Skeletal muscle tissue (tissue), 4 donors: ENCODE measurements around the gene CYBRD1. TPM values are rescaled to one million over a fixed set of nuclear protein-coding genes. Genes with fewer than 3 reads are reported as not detected.
A peak's percentile ranks its signal among the peaks of the same experiment; 100 is the strongest.
"Not testable (repeated sequence)": the region's sequence is repeated elsewhere in the genome, so short reads cannot be mapped to it uniquely, and the experiment has no call there.

ENCODE experiments used
- H3K27ac ChIP-seq: one replicate; pipeline ENCODE4 v1.7.0; 2013; ENCODE audit warnings: mild to moderate bottlenecking, low read depth, low read length, inconsistent platforms
- H3K27me3 ChIP-seq, 3 donors: one replicate each; pipeline ENCODE4 v1.7.0; 2013; ENCODE audit warnings: low read length in 3 of 3; ENCODE audit not compliant: control insufficient read depth in 3 of 3, insufficient read depth in 3 of 3
- H3K36me3 ChIP-seq, 3 donors: one replicate each; pipeline ENCODE4 v1.7.0; 2013; ENCODE audit warnings: low read length in 3 of 3; ENCODE audit not compliant: control insufficient read depth in 3 of 3, insufficient read depth in 3 of 3
- H3K4me1 ChIP-seq, 3 donors: one replicate each; pipeline ENCODE4 v1.7.0; 2013; ENCODE audit warnings: low read length in 3 of 3, mild to moderate bottlenecking in 3 of 3; ENCODE audit not compliant: control insufficient read depth in 3 of 3, insufficient read depth in 3 of 3
- H3K4me3 ChIP-seq, 3 donors: one replicate each; pipeline ENCODE4 v1.7.0; 2013; ENCODE audit warnings: low read length in 3 of 3
- H3K9ac ChIP-seq, 3 donors: one replicate each; pipeline ENCODE4 v1.7.0; 2013; ENCODE audit warnings: low read length in 3 of 3, mild to moderate bottlenecking in 3 of 3, moderate library complexity in 2 of 3, low read depth in 1 of 3
- H3K9me3 ChIP-seq, 3 donors: one replicate each; pipeline ENCODE4 v1.7.0; 2013; ENCODE audit warnings: low read length in 3 of 3; ENCODE audit not compliant: control insufficient read depth in 3 of 3
- total RNA-seq: library from RNA; depleted of rRNA; stranded (reverse); fragments of >200 nt; gene quantifications from one replicate; pipeline ENCODE4 v1.2.3, GENCODE V29; 2014
- donor health status: Osteomylitis.

CYBRD1 gene
- total RNA-seq, 1 donor from 2014 or later: 89.2 TPM

DNA sequence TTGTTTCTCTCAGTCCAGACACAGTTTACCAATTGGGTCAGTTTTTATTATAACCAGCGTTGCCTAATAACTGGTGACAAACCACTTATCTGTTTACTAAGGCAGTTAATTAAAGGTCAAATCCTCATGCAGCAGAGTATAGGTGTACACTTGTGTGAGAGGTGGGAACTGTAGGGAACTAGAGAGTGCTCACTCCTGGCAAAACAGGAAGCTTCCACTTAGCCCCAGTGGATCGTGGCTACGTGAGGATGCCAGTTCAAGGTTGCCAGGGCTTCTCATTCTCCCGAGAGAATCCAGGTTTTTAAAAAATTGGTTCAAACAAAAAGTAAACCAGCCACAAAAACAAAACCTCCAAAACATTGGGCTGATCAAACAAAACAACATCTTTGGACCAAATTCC lies 8.1 kb downstream of the CYBRD1 start:
- Histone ChIP-seq H3K9me3 (no peaks in the 10 kb centered on the region), H3K4me1 (peaks cover 0 to 7% (median 0%) of the 10 kb centered on the region in 3 donors), H3K9ac (no peak overlapping the region), H3K27me3 (no peaks in the 10 kb centered on the region), H3K27ac (no peak overlapping the region), H3K36me3 (no peaks in the 10 kb centered on the region), H3K4me3 (no peak overlapping the region)

DNA sequence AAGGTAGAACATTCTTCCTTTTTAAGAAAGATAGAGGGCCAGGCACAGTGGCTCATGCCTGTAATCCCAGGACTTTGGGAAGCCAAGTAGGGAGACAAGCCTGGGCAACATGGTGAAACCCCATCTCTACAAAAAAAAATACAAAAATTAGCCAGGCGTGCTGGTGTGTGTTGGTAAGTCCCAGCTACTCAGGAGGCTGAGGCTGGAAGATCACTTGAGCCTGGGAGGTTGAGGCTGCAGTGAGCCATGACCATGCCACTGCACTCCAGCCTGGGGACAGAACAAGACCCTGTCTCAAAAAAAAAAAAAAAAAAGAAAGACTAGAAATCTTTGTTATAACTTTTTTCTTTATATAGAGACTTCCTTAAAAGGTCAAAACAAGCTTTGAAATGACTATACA lies 8.6 kb downstream of the CYBRD1 start:
- not testable (repeated sequence) for H3K9ac ChIP-seq, H3K9me3 ChIP-seq, H3K36me3 ChIP-seq, H3K4me3 ChIP-seq, H3K27ac ChIP-seq, H3K27me3 ChIP-seq, H3K4me1 ChIP-seq

DNA sequence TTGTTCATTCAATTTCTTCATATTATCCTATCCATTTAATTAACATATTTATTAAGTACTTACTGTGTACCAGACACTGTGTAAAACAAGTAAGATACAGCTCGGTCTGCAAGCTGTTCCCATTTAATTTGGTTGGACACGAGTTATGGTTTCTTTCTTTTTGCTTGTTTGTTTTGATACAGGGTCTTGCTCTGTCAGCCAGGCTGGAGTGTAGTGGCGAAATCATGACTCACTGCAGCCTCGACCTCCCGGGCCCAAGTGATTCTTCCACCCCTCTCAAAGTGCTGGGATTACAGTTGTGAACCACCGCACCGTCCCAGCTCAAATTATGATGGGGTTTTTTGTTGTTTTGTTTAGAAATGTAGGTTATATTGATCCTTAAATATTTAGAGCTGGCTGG lies 9.0 kb downstream of the CYBRD1 start:
- H3K4me1 ChIP-seq: peaks cover 0 to 7% (median 0%) of the 10 kb centered on the region in 3 donors
- no peaks in the 10 kb centered on the region for H3K36me3 ChIP-seq
- no peak overlapping the region for H3K4me3 ChIP-seq
- peak overlapping the region; percentile 25 for H3K27ac ChIP-seq
- H3K9me3 ChIP-seq: no peaks in the 10 kb centered on the region
- no peak overlapping the region for H3K9ac ChIP-seq
- H3K27me3 ChIP-seq: no peaks in the 10 kb centered on the region

DNA sequence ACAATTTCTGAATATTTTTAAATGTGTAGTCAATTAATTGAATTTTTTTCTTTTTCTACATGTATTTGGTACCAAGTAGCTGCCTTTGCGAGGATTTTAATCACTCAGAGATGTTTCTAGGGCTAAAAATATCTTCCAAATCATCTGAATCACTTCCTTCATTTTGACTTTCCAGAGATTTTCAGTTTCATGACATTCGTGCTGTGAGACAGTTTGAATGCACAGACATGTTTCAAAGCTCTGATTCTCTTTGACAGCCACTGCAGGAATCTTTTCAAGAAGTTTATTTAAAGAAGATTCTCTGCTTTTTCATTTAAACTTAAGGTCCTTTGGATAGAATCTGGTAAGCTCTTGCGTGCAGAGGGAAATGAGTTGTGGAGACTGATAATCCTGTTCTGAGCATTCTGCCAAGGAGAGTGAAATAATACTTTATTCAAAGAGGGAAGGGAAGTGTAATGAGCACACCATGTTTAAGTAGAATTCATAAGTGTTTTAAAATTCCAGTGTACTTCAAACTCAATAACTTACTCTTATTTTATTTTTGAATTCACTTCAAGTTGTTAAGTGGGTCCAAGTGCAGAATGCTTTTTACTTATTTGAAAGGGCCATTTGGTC lies 9.7 kb downstream of the CYBRD1 start:
- no peak overlapping the region for H3K9ac ChIP-seq

DNA sequence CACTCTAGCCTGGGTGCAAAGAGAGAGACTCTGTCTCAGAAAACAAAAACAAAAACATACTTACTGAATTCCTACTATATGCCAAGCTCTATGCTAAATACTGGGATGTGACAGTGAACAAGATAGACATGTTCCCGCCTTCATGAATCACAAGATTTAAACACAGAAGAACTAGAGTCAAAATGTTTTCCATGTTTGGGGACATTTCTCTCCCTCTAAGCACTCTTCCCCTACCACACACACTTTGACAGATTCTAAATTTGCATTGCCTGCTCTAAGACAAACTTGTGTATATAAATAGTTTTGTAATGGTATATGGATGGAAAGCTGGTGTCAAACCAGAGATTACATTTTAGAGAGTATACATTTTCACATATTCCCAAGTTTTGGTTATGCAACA lies 11.1 kb downstream of the CYBRD1 start:
- no peak overlapping the region for H3K9ac ChIP-seq
- H3K27me3 ChIP-seq: no peaks in the 10 kb centered on the region
- no peaks in the 10 kb centered on the region for H3K9me3 ChIP-seq
- H3K27ac ChIP-seq: no peak overlapping the region
- H3K4me1 ChIP-seq: peaks cover 0 to 7% (median 0%) of the 10 kb centered on the region in 3 donors
- no peaks in the 10 kb centered on the region for H3K36me3 ChIP-seq
- no peak overlapping the region for H3K4me3 ChIP-seq

More for the DNA sequence above, 9.7 kb downstream of the CYBRD1 start:
- no peaks in the 10 kb centered on the region for H3K27me3 ChIP-seq
- no peak overlapping the region for H3K4me3 ChIP-seq
- H3K4me1 ChIP-seq: peaks cover 0 to 7% (median 0%) of the 10 kb centered on the region in 3 donors
- no peaks in the 10 kb centered on the region for H3K36me3 ChIP-seq
- peak overlapping the region; percentile 25 for H3K27ac ChIP-seq
- H3K9me3 ChIP-seq: no peaks in the 10 kb centered on the region

DNA sequence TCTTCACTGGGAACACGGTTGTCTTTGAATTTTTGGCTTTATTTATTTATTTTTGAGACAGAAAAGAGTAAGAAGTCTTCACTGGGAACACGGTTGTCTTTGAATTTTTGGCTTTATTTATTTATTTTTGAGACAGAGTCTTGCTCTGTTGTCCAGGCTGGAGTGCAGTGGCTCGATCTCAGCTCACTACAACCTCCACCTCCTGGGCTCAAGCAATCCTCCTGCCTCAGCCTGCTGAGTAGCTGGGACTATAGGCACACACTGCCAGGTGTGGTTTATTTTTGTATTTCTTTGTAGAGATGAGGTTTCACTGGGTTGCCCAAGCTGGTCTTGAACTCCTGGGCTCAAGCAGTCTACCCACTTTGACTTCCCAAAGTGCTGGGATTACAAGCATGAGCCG lies 13.3 kb downstream of the CYBRD1 start:
- H3K4me1 ChIP-seq: not testable (repeated sequence)

DNA sequence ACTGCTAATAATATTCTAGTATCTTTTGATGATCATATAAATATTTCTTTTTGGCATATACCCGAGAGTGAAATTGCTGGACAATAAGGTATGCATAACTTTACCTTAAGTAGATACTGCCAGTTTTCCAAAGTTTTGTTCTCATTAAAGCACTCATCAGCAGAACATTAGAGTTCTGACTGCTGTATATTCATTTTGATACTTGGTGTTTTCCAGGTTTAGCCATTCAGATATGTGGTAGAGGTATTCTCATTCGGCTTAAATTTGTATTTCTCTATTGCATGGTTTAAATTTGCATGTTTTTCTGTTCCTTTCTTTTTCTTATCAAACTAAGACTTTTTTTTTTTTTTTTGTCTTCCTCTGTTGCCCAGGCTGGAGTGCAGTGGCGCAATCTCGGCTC lies 18.2 kb downstream of the CYBRD1 start:
- H3K27me3 ChIP-seq: no peaks in the 10 kb centered on the region
- no peaks in the 10 kb centered on the region for H3K9me3 ChIP-seq
- peaks cover 0 to 4% (median 0%) of the 10 kb centered on the region in 3 donors for H3K36me3 ChIP-seq
- H3K27ac ChIP-seq: no peak overlapping the region
- H3K9ac ChIP-seq: no peak overlapping the region
- no peaks in the 10 kb centered on the region for H3K4me1 ChIP-seq
- no peak overlapping the region for H3K4me3 ChIP-seq

More for the DNA sequence above, 13.3 kb downstream of the CYBRD1 start:
- not testable (repeated sequence) for H3K4me3 ChIP-seq, H3K27ac ChIP-seq, H3K9ac ChIP-seq, H3K9me3 ChIP-seq, H3K36me3 ChIP-seq, H3K27me3 ChIP-seq

DNA sequence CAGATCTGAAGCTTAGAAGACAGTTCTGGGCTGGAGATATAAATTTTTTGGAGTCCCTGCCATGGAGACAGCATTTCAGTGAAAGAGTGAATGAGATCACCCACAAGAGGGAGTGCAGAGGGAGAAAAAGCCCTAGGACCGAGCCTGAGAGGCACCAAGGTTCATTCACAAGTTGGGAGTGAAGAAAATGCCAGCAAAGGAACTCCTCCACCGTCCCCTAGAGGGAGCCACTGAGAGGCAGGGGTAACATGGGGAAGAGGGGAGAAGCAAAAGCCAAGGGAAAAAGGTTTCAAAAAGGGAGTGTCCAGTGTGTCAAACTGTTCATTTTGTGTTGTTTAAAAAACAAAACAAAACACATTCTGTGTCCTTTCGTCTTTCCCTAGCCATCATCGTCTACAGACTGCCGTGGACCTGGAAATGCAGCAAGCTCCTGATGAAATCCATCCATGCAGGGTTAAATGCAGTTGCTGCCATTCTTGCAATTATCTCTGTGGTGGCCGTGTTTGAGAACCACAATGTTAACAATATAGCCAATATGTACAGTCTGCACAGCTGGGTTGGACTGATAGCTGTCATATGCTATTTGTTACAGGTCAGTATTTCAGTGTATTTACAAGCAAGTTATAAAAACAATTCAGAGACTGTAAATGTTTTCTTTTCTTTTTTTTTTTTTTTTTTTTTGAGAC lies 19.1 kb downstream of the CYBRD1 start:
- Histone ChIP-seq H3K4me1 (no peaks in the 10 kb centered on the region), H3K36me3 (peaks cover 0 to 4% (median 0%) of the 10 kb centered on the region in 3 donors), H3K9ac (no peak overlapping the region)

DNA sequence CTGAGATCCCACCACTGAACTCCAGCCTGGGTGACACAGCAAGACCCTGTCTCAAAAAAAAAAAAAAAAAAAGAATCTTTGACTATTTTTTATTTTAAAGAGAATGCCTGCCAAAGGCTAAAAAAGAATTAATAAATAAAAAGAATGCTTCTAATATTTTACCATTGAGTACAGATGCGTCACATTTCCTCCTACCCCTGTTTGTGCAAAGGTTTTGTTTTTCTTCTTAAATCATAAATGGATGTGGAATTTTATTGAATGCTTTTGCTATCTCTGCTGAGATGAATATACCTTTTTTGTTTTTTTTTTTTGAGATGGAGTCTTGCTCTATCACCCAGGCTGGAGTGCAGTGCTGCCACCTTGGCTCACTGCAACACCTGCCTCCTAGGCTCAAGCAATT lies 22.8 kb downstream of the CYBRD1 start:
- no peak overlapping the region for H3K9ac ChIP-seq
- no peak overlapping the region for H3K27ac ChIP-seq
- H3K36me3 ChIP-seq: peaks cover 0 to 4% (median 0%) of the 10 kb centered on the region in 3 donors
- no peaks in the 10 kb centered on the region for H3K27me3 ChIP-seq
- no peaks in the 10 kb centered on the region for H3K9me3 ChIP-seq
- no peaks in the 10 kb centered on the region for H3K4me1 ChIP-seq
- no peak overlapping the region for H3K4me3 ChIP-seq

More for the DNA sequence above, 19.1 kb downstream of the CYBRD1 start:
- H3K27me3 ChIP-seq: no peaks in the 10 kb centered on the region
- no peaks in the 10 kb centered on the region for H3K9me3 ChIP-seq
- H3K27ac ChIP-seq: no peak overlapping the region
- H3K4me3 ChIP-seq: no peak overlapping the region

DNA sequence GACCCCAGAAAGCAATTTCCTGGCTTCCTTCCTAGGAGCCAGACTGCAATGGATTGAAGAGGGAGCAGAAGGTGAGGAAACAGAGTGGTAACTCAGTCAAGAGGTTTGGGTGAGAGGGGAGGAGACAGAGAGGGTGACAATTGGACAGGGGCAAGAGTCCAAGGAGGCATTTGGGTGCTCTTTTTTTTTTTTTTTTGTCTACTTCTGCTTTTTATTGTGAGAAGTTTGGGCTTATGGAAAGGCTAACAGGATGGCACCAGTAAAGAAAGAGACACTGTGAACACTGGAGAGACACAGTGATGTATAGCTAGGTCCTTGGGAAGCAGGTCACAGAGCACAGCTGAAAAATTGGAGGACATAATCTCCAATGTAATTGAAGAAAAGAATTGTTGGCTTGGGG lies 25.0 kb downstream of the CYBRD1 start:
- Histone ChIP-seq H3K27ac (no peak overlapping the region), H3K36me3 (peaks cover 0 to 2% (median 0%) of the 10 kb centered on the region in 3 donors), H3K4me3 (no peak overlapping the region), H3K4me1 (no peaks in the 10 kb centered on the region), H3K9me3 (no peaks in the 10 kb centered on the region), H3K9ac (no peak overlapping the region), H3K27me3 (no peaks in the 10 kb centered on the region)
